D721Med (cell line): ENCODE measurements around the gene SH3RF3.

Experiments
- DNase-seq: peaks from one replicate; pipeline ENCODE4 v3.0.0; 2011; ENCODE audit warnings: low spot score; ENCODE audit not compliant: insufficient read length
- FAIRE-seq: peaks from 2 replicates; lab custom pipeline; 2011; peaks lifted over from hg19 to GRCh38; lab: Jason Lieb, UNC
- CTCF ChIP-seq: IDR thresholded peaks from 2 replicates; pipeline ENCODE4 v1.5.1; 2012; ENCODE audit warnings: mild to moderate bottlenecking, control low read depth; ENCODE audit not compliant: insufficient read depth; ENCODE audit errors: missing control alignments

Gene SH3RF3

GRCh38 chr2:109422758-109423500, 293.9 kb downstream of the SH3RF3 start:
- FAIRE-seq (no peak), DNase-seq (no peak)
- no peak for TF ChIP-seq CTCF

GRCh38 chr2:109423556-109424359, 294.8 kb downstream of the SH3RF3 start:
- DNase-seq (no peak), FAIRE-seq (no peak)
- no peak for TF ChIP-seq CTCF

GRCh38 chr2:109425411-109425810, 296.4 kb downstream of the SH3RF3 start:
- DNase-seq (no peak), FAIRE-seq (no peak)
- TF ChIP-seq CTCF, result no peak

GRCh38 chr2:109427661-109428091, 298.7 kb downstream of the SH3RF3 start:
- no peak for DNase-seq
- FAIRE-seq, result no peak

GRCh38 chr2:109428281-109428680, 299.3 kb downstream of the SH3RF3 start:
- DNase-seq (no peak), FAIRE-seq (no peak)
- TF ChIP-seq CTCF, result no peak

More at GRCh38 chr2:109427661-109428091, 298.7 kb downstream of the SH3RF3 start:
- TF ChIP-seq CTCF, result no peak

- DNase-seq, result no peak
- FAIRE-seq, result no peak
- TF ChIP-seq CTCF, result no peak
Observed at GRCh38 chr2:109428841-109429566, 300.0 kb downstream of the SH3RF3 start.
